ENCODE data around the gene DYSF.

DNA sequence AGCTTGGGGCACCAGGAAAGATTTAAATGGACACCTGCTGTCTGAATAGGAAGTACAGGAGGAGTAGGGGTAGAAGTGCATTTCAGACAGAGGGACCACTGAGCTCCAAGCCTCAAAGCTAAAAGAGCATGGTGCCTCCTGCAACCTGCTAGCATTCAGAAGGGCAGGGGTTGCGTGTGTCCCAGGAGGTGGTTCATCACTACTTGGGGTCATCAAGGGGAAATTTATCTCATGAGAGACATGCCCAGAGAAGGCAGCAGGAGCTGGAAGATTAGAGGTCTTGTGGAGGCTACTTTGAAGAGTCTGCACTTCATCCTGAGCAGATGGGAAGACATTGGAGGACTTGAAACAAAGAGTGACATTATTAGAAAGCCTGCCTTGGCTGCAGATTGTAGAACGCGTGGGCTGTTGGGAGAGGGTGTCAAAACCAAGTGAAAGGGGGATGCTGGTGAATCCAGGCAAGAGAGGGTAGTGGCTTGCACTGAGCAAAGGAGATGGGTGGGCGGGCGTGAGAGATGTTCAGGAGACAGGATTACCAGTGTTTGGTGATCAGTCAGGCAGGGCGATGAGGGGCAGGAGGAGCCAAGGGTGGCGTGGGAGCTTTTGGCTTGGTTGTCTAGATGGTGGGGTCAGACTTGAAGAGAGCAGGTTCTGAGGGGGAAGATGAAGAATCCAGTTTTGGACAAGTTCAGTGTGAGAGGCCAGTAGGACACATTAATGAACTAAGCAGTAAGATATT, 154.0 kb downstream of the DYSF start:
- TF ChIP-seq, protein P1, sequence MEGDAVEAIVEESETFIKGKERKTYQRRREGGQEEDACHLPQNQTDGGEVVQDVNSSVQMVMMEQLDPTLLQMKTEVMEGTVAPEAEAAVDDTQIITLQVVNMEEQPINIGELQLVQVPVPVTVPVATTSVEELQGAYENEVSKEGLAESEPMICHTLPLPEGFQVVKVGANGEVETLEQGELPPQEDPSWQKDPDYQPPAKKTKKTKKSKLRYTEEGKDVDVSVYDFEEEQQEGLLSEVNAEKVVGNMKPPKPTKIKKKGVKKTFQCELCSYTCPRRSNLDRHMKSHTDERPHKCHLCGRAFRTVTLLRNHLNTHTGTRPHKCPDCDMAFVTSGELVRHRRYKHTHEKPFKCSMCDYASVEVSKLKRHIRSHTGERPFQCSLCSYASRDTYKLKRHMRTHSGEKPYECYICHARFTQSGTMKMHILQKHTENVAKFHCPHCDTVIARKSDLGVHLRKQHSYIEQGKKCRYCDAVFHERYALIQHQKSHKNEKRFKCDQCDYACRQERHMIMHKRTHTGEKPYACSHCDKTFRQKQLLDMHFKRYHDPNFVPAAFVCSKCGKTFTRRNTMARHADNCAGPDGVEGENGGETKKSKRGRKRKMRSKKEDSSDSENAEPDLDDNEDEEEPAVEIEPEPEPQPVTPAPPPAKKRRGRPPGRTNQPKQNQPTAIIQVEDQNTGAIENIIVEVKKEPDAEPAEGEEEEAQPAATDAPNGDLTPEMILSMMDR (optimal IDR thresholded peaks at IDR 0.05 in 1 of 3, IDR thresholded peaks at IDR 0.05 in 1 of 3, conservative IDR thresholded peaks at IDR 0.05 in 1 of 3; ENCODE audit: extremely low read depth in 1 of 3, insufficient read depth in 2 of 3, low read length in 3 of 3): no peak
- TF ChIP-seq EZH2 (IDR thresholded peaks at IDR 0.05; ENCODE audit: low read length): no peak

Measured in keratinocyte (primary cell).